CD4-positive, alpha-beta T cell treated with Interferon gamma for 1 hour (primary cell): Measurements from ENCODE around the gene SVIL.
"Not testable (repeated sequence)": the region's sequence is repeated elsewhere in the genome, so short reads cannot be mapped to it uniquely, and the experiment has no call there.

Experiments
- DNase-seq: peaks from one replicate; pipeline ENCODE4 v3.0.0-alpha.2; 2020

Gene SVIL

GRCh38 chr10:29567003-29567402 lies 67.8 kb downstream of the SVIL start:
- DNase-seq, result no peak

GRCh38 chr10:29566209-29566608 lies 68.6 kb downstream of the SVIL start:
- not testable (repeated sequence) for DNase-seq

- no peak for DNase-seq
Observed at GRCh38 chr10:29563420-29564035, 71.2 kb downstream of the SVIL start.

GRCh38 chr10:29563006-29563405 lies 71.8 kb downstream of the SVIL start:
- not testable (repeated sequence) for DNase-seq

- no peak for DNase-seq
Observed at GRCh38 chr10:29559996-29560395, 74.8 kb downstream of the SVIL start.

GRCh38 chr10:29557665-29558064 lies 77.1 kb downstream of the SVIL start:
- DNase-seq, result no peak

GRCh38 chr10:29555746-29556481 lies 78.9 kb downstream of the SVIL start:
- no peak for DNase-seq

- peak; percentile 44 for DNase-seq
Observed at GRCh38 chr10:29555091-29555745, 79.6 kb downstream of the SVIL start.

- DNase-seq, result peak; percentile 27
Observed at GRCh38 chr10:29554660-29555059, 80.1 kb downstream of the SVIL start.

GRCh38 chr10:29553544-29554250 lies 81.1 kb downstream of the SVIL start:
- DNase-seq, result no peak

GRCh38 chr10:29553116-29553515 lies 81.7 kb downstream of the SVIL start:
- DNase-seq, result not testable (repeated sequence)

- not testable (repeated sequence) for DNase-seq
Observed at GRCh38 chr10:29549493-29549892, 85.3 kb downstream of the SVIL start.

GRCh38 chr10:29546773-29547313 lies 87.9 kb downstream of the SVIL start:
- no peak for DNase-seq

GRCh38 chr10:29545122-29545521 lies 89.6 kb downstream of the SVIL start:
- no peak for DNase-seq

GRCh38 chr10:29543715-29544114 lies 91.1 kb downstream of the SVIL start:
- DNase-seq, result no peak

- no peak for DNase-seq
Observed at GRCh38 chr10:29542723-29543122, 92.0 kb downstream of the SVIL start.

GRCh38 chr10:29541422-29542210 lies 93.2 kb downstream of the SVIL start:
- no peak for DNase-seq

GRCh38 chr10:29540016-29540415 lies 94.8 kb downstream of the SVIL start:
- DNase-seq, result no peak

- no peak for DNase-seq
Observed at GRCh38 chr10:29539412-29539811, 95.4 kb downstream of the SVIL start.

- no peak for DNase-seq
Observed at GRCh38 chr10:29537799-29538198, 97.0 kb downstream of the SVIL start.

GRCh38 chr10:29536691-29537090 lies 98.1 kb downstream of the SVIL start:
- not testable (repeated sequence) for DNase-seq

GRCh38 chr10:29535778-29536453 lies 98.9 kb downstream of the SVIL start:
- DNase-seq, result no peak
